B cell (primary cell): Measurements from ENCODE around the gene DCPS. TPM values are rescaled to one million over a fixed set of nuclear protein-coding genes. Genes with fewer than 3 reads are reported as not detected.
A peak's percentile ranks its signal among the peaks of the same experiment; 100 is the strongest.

ENCODE experiments used
- ATAC-seq: fragments of 200-7000 bp; cut with Tn5 transposase; one replicate; pipeline ENCODE4 v1.10.0; 2021; ENCODE audit warnings: low read depth, mild to moderate bottlenecking, moderate number of reproducible peaks, moderate library complexity
- CTCF ChIA-PET: fragments of 350-600 bp; sonication (Branson Sonifier 250); formaldehyde crosslinking; loops from one replicate; lab custom pipeline; 2021; ENCODE audit warnings: antibody characterized with exemption, inconsistent platforms; lab: Charles Lee
- POLR2A ChIA-PET: fragments of 350-600 bp; sonication (Branson Sonifier 250); formaldehyde crosslinking; loops from one replicate; lab custom pipeline; 2021; ENCODE audit warnings: antibody characterized with exemption; lab: Charles Lee
- DNase-seq: peaks from one replicate; pipeline ENCODE4 v3.0.0; 2013
- H2AFZ ChIP-seq: 2 replicates; pipeline ENCODE4 v1.6.1; 2012; ENCODE audit warnings: mild to moderate bottlenecking, low read depth, low read length; ENCODE audit not compliant: insufficient read depth, poor library complexity, severe bottlenecking
- H3K27ac ChIP-seq, 2 donors: 1 replicate in 1 of 2; 2 replicates in 1 of 2; pipeline ENCODE4 v1.5.1; 2012 to 2013; ENCODE audit warnings: low read length in 2 of 2, mild to moderate bottlenecking in 2 of 2, moderate library complexity in 1 of 2
- H3K27me3 ChIP-seq, 4 experiments: fragments of 200-600 bp in 1 of 4; sonication (generic) in 1 of 4; replicated peaks in 1 of 4; 1 replicate in 2 of 4; 2 replicates in 2 of 4; pipeline versions ENCODE4 v1.6.1 to v1.7.0; 2013 to 2016; ENCODE audit warnings: low read length in 3 of 4, mild to moderate bottlenecking in 2 of 4, mixed read lengths in 1 of 4, moderate library complexity in 1 of 4; ENCODE audit not compliant: insufficient read depth in 4 of 4, control insufficient read depth in 3 of 4; ENCODE audit errors: control extremely low read depth in 1 of 4
- H3K36me3 ChIP-seq, 2 experiments: replicated peaks in 1 of 2; 1 replicate in 1 of 2; 2 replicates in 1 of 2; pipeline versions ENCODE4 v1.6.1 to v1.7.1; 2013; ENCODE audit warnings: low read length in 1 of 2; ENCODE audit not compliant: insufficient read depth in 2 of 2, control insufficient read depth in 1 of 2; ENCODE audit errors: control extremely low read depth in 1 of 2, extremely low read depth in 1 of 2
- H3K4me1 ChIP-seq, 2 donors: fragments of 200-600 bp in 1 of 2; sonication (generic) in 1 of 2; 1 replicate in 1 of 2; 2 replicates in 1 of 2; pipeline versions ENCODE4 v1.5.1 to v1.6.1; 2013 to 2017; ENCODE audit warnings: low read length in 2 of 2; ENCODE audit not compliant: control insufficient read depth in 2 of 2, insufficient read depth in 2 of 2
- H3K4me2 ChIP-seq: replicated peaks from 2 replicates; pipeline ENCODE3; 2012; ENCODE audit warnings: mild to moderate bottlenecking, low read depth, low read length; ENCODE audit not compliant: poor library complexity, severe bottlenecking
- H3K4me3 ChIP-seq, 5 experiments: fragments of 200-600 bp in 1 of 5; sonication (generic) in 1 of 5; 1 replicate in 3 of 5; 2 replicates in 2 of 5; pipeline versions ENCODE4 v1.5.1 to v1.7.0; 2011 to 2016; ENCODE audit warnings: low read length in 4 of 5, mild to moderate bottlenecking in 4 of 5, low read depth in 2 of 5, control low read depth in 1 of 5, moderate library complexity in 1 of 5; ENCODE audit not compliant: insufficient read depth in 1 of 5; ENCODE audit errors: control extremely low read depth in 1 of 5, extremely low read depth in 1 of 5
- H3K79me2 ChIP-seq: fragments of 200-600 bp; sonication (generic); one replicate; pipeline ENCODE4 v1.6.0; 2016; ENCODE audit warnings: low read length; ENCODE audit not compliant: control insufficient read depth, insufficient read depth
- H3K9ac ChIP-seq: fragments of 200-600 bp; sonication (generic); 2 replicates; pipeline ENCODE4 v1.6.1; 2017; ENCODE audit warnings: mild to moderate bottlenecking, low read length, moderate library complexity
- H3K9me3 ChIP-seq, 3 donors: one replicate each; pipeline versions ENCODE4 v1.6.1 to v1.7.1; 2013; ENCODE audit warnings: low read length in 2 of 3; ENCODE audit not compliant: control insufficient read depth in 2 of 3, insufficient read depth in 1 of 3; ENCODE audit errors: control extremely low read depth in 1 of 3
- H4K20me1 ChIP-seq: 2 replicates; pipeline ENCODE4 v1.6.0; 2012; ENCODE audit warnings: mild to moderate bottlenecking, low read length; ENCODE audit not compliant: insufficient read depth, control insufficient read depth, poor library complexity, severe bottlenecking
- H3K27ac Mint-ChIP-seq: one replicate; pipeline ENCODE4 v1.8.0; 2021; ENCODE audit warnings: mixed read lengths
- H3K27me3 Mint-ChIP-seq: one replicate; pipeline ENCODE4 v1.8.0; 2021; ENCODE audit warnings: mixed read lengths
- H3K4me1 Mint-ChIP-seq: one replicate; pipeline ENCODE4 v1.8.0; 2021; ENCODE audit warnings: mixed read lengths
- H3K4me3 Mint-ChIP-seq: one replicate; pipeline ENCODE4 v1.8.0; 2021; ENCODE audit warnings: mixed read lengths
- H3K9me3 Mint-ChIP-seq: one replicate; pipeline ENCODE4 v1.8.0; 2022; ENCODE audit warnings: mixed read lengths; ENCODE audit not compliant: insufficient read depth
- EZH2 ChIP-seq: IDR thresholded peaks from 2 replicates; pipeline ENCODE4 v1.6.1; 2012; ENCODE audit warnings: borderline replicate concordance, low read depth, mild to moderate bottlenecking, moderate library complexity, low read length; ENCODE audit not compliant: insufficient read depth, poor library complexity, severe bottlenecking
- WGBS: methylation state at CpG from one replicate; pipeline ENCODE4 v1.1.5; 2013; ENCODE audit warnings: missing lambda C conversion rate; ENCODE audit not compliant: insufficient coverage; 5-methylcytosine and 5-hydroxymethylcytosine counted together
- intact Hi-C: fragments of 100-400 bp; cut with micrococcal nuclease; formaldehyde crosslinking; loops from one replicate; pipeline ENCODE4 v1.10.0; 2022
- polyA plus RNA-seq: library from polyadenylated mRNA; depleted of rRNA; stranded (reverse); fragments of >200 nt; gene quantifications from 2 replicates; pipeline ENCODE4 v1.2.3, GENCODE V29; 2012
- total RNA-seq, 2 donors: library from RNA; stranded (reverse); fragments of 120-200 nt in 1 of 2; gene quantifications; 1 replicate in 1 of 2; 2 replicates in 1 of 2; pipeline versions ENCODE4 v1.2.3 to v1.2.4, GENCODE V29; 2013 to 2022
- TF ChIP-seq, protein P1 (sequence below): fragments of 200-600 bp; IDR thresholded peaks from one replicate; pipeline ENCODE4 v1.8.0; 2022; ENCODE audit warnings: antibody characterized with exemption, mild to moderate bottlenecking

DCPS gene
- total and polyA plus RNA-seq, 2 donors (not counting 1 experiment from before 2014, with no cell fraction given): 21.7 to 37.1 TPM

DNA sequence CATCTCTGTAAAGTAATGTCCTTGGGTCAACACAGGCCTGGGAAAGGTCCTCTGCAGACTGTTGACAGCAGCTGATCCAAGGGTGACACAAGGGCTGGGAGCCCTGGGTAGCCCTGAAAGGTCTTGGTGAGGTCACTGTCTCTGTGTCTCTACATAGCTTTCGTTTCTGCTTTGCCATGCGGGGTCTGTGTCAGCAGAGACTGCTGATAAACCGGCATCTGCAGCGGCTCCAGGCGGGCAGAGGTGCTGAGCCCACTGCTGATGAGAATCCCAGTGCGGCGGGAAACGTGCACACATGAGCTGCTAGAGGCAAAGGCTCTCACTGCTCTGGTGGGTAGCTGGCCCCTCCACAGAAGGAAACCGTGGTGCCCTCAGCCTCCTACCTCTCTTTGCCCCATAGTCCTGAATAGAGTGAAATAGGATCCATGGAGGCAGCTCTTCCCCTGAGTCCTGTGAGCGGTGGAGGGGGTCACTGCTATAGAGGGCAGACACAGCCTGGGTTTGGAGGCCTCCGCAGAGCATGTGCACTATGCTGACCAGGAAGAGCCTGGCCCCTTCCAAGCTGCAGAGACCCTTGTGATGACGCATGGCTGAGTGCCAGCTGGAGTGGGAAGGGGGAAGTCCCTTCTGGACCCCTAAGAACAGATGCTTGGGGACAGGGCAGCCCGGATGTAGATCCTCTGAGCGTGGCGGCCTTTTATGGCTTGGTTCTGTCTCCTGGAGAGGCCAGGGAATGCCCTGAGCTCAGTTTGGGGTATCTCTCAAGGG, 33.8 kb downstream of the DCPS start:
- intact Hi-C loops: no loop called here
- CTCF ChIA-PET: no interaction called here
- no peak overlapping the region for H3K4me3 Mint-ChIP-seq
- Histone ChIP-seq H3K9me3 (no peaks in the 10 kb centered on the region), H3K4me1 (no peaks in the 10 kb centered on the region), H3K4me2 (no peak overlapping the region), H3K9ac (no peak overlapping the region), H2AFZ (no peak overlapping the region), H4K20me1 (no peaks in the 10 kb centered on the region), H3K27ac (no peak overlapping the region), H3K79me2 (no peaks in the 10 kb centered on the region), H3K36me3 (peaks cover 0 to 66% of the 10 kb centered on the region in 2 experiments), H3K4me3 (no peak overlapping the region), H3K27me3 (no peaks in the 10 kb centered on the region)
- H3K27me3 Mint-ChIP-seq: no peaks in the 10 kb centered on the region
- DNase-seq (no peak), ATAC-seq (no peak)
- POLR2A ChIA-PET: no interaction called here
- 94% methylated on average over 14 of the region's 15 CpGs for WGBS
- H3K27ac Mint-ChIP-seq: no peak overlapping the region
- no peaks in the 10 kb centered on the region for H3K9me3 Mint-ChIP-seq
- TF ChIP-seq, protein P1, sequence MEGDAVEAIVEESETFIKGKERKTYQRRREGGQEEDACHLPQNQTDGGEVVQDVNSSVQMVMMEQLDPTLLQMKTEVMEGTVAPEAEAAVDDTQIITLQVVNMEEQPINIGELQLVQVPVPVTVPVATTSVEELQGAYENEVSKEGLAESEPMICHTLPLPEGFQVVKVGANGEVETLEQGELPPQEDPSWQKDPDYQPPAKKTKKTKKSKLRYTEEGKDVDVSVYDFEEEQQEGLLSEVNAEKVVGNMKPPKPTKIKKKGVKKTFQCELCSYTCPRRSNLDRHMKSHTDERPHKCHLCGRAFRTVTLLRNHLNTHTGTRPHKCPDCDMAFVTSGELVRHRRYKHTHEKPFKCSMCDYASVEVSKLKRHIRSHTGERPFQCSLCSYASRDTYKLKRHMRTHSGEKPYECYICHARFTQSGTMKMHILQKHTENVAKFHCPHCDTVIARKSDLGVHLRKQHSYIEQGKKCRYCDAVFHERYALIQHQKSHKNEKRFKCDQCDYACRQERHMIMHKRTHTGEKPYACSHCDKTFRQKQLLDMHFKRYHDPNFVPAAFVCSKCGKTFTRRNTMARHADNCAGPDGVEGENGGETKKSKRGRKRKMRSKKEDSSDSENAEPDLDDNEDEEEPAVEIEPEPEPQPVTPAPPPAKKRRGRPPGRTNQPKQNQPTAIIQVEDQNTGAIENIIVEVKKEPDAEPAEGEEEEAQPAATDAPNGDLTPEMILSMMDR: no peak
- TF ChIP-seq EZH2: no peak
- peaks cover 6% of the 10 kb centered on the region for H3K4me1 Mint-ChIP-seq

DNA sequence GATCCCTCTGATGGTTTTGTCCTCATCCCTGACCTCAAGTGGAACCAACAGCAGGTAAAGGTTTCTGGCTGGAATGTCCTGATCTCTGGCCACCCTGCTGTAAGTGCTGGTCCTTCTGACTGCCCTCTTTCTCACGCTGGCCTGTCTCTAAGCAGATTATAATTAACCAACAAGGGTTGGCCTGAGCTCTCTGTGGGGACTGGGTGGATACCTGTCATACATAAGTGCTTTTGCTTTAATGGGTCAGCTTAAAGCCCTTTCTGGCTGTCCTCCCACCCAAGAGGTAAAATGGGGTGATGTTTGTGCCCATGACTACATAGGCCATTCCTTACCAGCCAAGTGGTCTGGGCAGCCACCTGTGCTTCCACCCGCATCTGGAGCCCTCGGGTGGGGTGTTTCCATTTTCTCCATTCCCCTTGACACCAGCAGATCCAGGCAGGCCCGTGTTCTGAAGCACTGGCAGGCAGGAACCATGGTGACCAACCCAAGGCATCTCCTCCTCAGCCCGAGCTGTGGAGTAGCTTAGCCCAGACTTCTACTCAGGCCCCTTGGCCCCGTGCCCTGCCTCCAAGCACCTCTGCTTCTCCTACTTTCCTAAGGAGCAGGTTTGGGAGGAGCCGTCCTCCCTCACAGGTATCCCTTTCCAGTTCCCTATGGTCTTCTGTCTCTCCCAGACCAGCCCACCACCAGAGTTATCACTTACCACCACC, 34.6 kb downstream of the DCPS start:
- ChIA-PET POLR2A (no interaction called here), CTCF (no interaction called here)
- no peak overlapping the region for H3K4me2 ChIP-seq
- DNase-seq (no peak), ATAC-seq (no peak)
- H3K27me3 ChIP-seq: no peaks in the 10 kb centered on the region
- peaks cover 0 to 66% of the 10 kb centered on the region in 2 experiments for H3K36me3 ChIP-seq
- peak overlapping the region; percentile 34 for H3K27ac Mint-ChIP-seq
- no peak overlapping the region for H3K27ac ChIP-seq
- H2AFZ ChIP-seq: no peak overlapping the region
- H3K27me3 Mint-ChIP-seq: no peaks in the 10 kb centered on the region
- H3K4me3 Mint-ChIP-seq: no peak overlapping the region
- H3K4me1 Mint-ChIP-seq: peaks cover 6% of the 10 kb centered on the region
- H3K4me1 ChIP-seq: no peaks in the 10 kb centered on the region
- no peak for TF ChIP-seq EZH2
- TF ChIP-seq, protein P1: no peak
- no peaks in the 10 kb centered on the region for H3K79me2 ChIP-seq
- intact Hi-C loops: no loop called here
- no peaks in the 10 kb centered on the region for H4K20me1 ChIP-seq
- H3K4me3 ChIP-seq: no peak overlapping the region
- H3K9me3 ChIP-seq: no peaks in the 10 kb centered on the region
- H3K9me3 Mint-ChIP-seq: no peaks in the 10 kb centered on the region
- 100% methylated on average over 6 of the region's 7 CpGs for WGBS
- no peak overlapping the region for H3K9ac ChIP-seq
